A549 (cell line): Measurements from ENCODE around the gene IL10RA. TPM values are rescaled to one million over a fixed set of nuclear protein-coding genes. Genes with fewer than 3 reads are reported as not detected.

Source experiments
- ATAC-seq, 2 experiments: fragments of 200-7000 bp in 1 of 2; fragments of >200 bp in 1 of 2; cut with Nextera tagmentation in 1 of 2; cut with Tn5 transposase in 1 of 2; 3 replicates each; pipeline versions ENCODE4 v1.8.0 to v1.9.1; 2018 to 2020; ENCODE audit warnings: mild to moderate bottlenecking in 1 of 2, moderate library complexity in 1 of 2
- CTCF ChIA-PET: fragments of 300-600 bp; sonication (Branson Sonifier 250); formaldehyde crosslinking; extraction: SDS; loops from one replicate; lab custom pipeline; 2021; ENCODE audit warnings: antibody characterized with exemption, inconsistent platforms; lab: Yijun Ruan, JAX
- POLR2A ChIA-PET: fragments of 350-600 bp; formaldehyde crosslinking; extraction: SDS; loops from one replicate; lab custom pipeline; 2021; ENCODE audit warnings: antibody characterized with exemption, inconsistent platforms; lab: Yijun Ruan, JAX
- DNase-seq, 2 experiments: peaks; one replicate each; pipeline versions ENCODE4 v3.0.0 to v3.0.0-alpha.2; 2011 to 2016; ENCODE audit warnings: low read depth in 1 of 2, low spot score in 1 of 2
- FAIRE-seq: peaks from 2 replicates; lab custom pipeline; 2011; peaks lifted over from hg19 to GRCh38; lab: Jason Lieb, UNC
- H3K27ac ChIP-seq, 2 experiments: fragments of >200 bp; sonication (Bioruptor Twin); formaldehyde crosslinking; 3 replicates each; pipeline ENCODE4 v1.5.1; 2016 to 2017
- H3K4me1 ChIP-seq: fragments of >200 bp; sonication (Bioruptor Twin); formaldehyde crosslinking; 3 replicates; pipeline ENCODE4 v1.6.1; 2016
- H3K4me2 ChIP-seq: fragments of >200 bp; sonication (Bioruptor Twin); formaldehyde crosslinking; 3 replicates; pipeline ENCODE4 v1.6.1; 2016
- H3K4me3 ChIP-seq: fragments of >200 bp; sonication (Bioruptor Twin); formaldehyde crosslinking; 3 replicates; pipeline ENCODE4 v1.5.1; 2016
- H3K9me3 ChIP-seq: fragments of >200 bp; sonication (Bioruptor Twin); formaldehyde crosslinking; 3 replicates; pipeline ENCODE4 v1.6.1; 2016
- BCL3 ChIP-seq: fragments of >200 bp; sonication (Bioruptor Twin); formaldehyde crosslinking; IDR thresholded peaks from 3 replicates; pipeline ENCODE4 v1.6.1; 2016
- BHLHE40 ChIP-seq: IDR thresholded peaks from 2 replicates; pipeline ENCODE4 v1.6.1; 2012; ENCODE audit warnings: low read depth, low read length, inconsistent platforms
- CHD2 ChIP-seq: fragments of 150-350 bp; IDR thresholded peaks from 2 replicates; pipeline ENCODE4 v1.6.1; 2014; ENCODE audit warnings: low read length; ENCODE audit not compliant: partially characterized antibody
- CTCF ChIP-seq: fragments of >200 bp; sonication (Bioruptor Twin); formaldehyde crosslinking; IDR thresholded peaks from 3 replicates; pipeline ENCODE4 v1.5.1; 2016
- EHF ChIP-seq: fragments of 250-450 bp; sonication (Bioruptor Pico); IDR thresholded peaks from 2 replicates; pipeline ENCODE4 v1.5.0; 2020; ENCODE audit warnings: mild to moderate bottlenecking
- EP300 ChIP-seq, 2 experiments: fragments of >200 bp; sonication (Bioruptor Twin); formaldehyde crosslinking; IDR thresholded peaks; 2 replicates in 1 of 2; 3 replicates in 1 of 2; pipeline ENCODE4 v1.6.1; 2016 to 2017
- ESRRA ChIP-seq: fragments of 150-350 bp; IDR thresholded peaks from 2 replicates; pipeline ENCODE4 v1.6.1; 2014; ENCODE audit warnings: mild to moderate bottlenecking, low read length, borderline replicate concordance
- FOSB ChIP-seq: fragments of 250-450 bp; sonication (Bioruptor Pico); IDR thresholded peaks from 2 replicates; pipeline ENCODE4 v1.5.0; 2020; ENCODE audit warnings: mild to moderate bottlenecking, moderate library complexity
- FOSL2 ChIP-seq, 2 experiments: fragments of 450-650 bp in 1 of 2; fragments of >200 bp in 1 of 2; sonication (Bioruptor Twin) in 1 of 2; formaldehyde crosslinking; IDR thresholded peaks; 2 replicates each; pipeline versions ENCODE4 v1.5.0 to v1.6.1; 2016 to 2020; ENCODE audit warnings: mild to moderate bottlenecking in 1 of 2, moderate library complexity in 1 of 2
- FOXS1 ChIP-seq: fragments of 250-450 bp; sonication (Bioruptor Pico); IDR thresholded peaks from 2 replicates; pipeline ENCODE4 v1.5.0; 2020; ENCODE audit warnings: mild to moderate bottlenecking, moderate library complexity
- GATA3 ChIP-seq: IDR thresholded peaks from 2 replicates; pipeline ENCODE4 v1.6.1; 2012; ENCODE audit warnings: borderline replicate concordance
- HDAC2 ChIP-seq: fragments of 200-600 bp; sonication (generic); IDR thresholded peaks from 2 replicates; pipeline ENCODE4 v1.6.1; 2016
- HES2 ChIP-seq: fragments of >200 bp; sonication (Bioruptor Twin); formaldehyde crosslinking; IDR thresholded peaks from 2 replicates; pipeline ENCODE4 v1.6.1; 2016
- HEYL ChIP-seq: fragments of 250-450 bp; sonication (Bioruptor Pico); IDR thresholded peaks from 2 replicates; pipeline ENCODE4 v1.8.0; 2021; ENCODE audit warnings: mild to moderate bottlenecking, moderate library complexity
- HOXA7 ChIP-seq: fragments of 250-450 bp; sonication (Bioruptor Pico); IDR thresholded peaks from 2 replicates; pipeline ENCODE4 v1.5.0; 2020; ENCODE audit warnings: mild to moderate bottlenecking, moderate library complexity
- HOXB13 ChIP-seq: fragments of 250-450 bp; sonication (Bioruptor Pico); IDR thresholded peaks from 2 replicates; pipeline ENCODE4 v1.5.0; 2020; ENCODE audit warnings: low read depth, mild to moderate bottlenecking, moderate library complexity
- KDM1A ChIP-seq: fragments of 200-600 bp; sonication (generic); IDR thresholded peaks from 2 replicates; pipeline ENCODE4 v1.6.1; 2016; ENCODE audit warnings: low read depth, mild to moderate bottlenecking
- MAX ChIP-seq: IDR thresholded peaks from 2 replicates; pipeline ENCODE4 v1.6.1; 2012
- MYC ChIP-seq: IDR thresholded peaks from 2 replicates; pipeline ENCODE4 v1.6.1; 2012; ENCODE audit warnings: mild to moderate bottlenecking, inconsistent platforms, low read length, improper control_type of control experiment, borderline replicate concordance
- NFE2L2 ChIP-seq: fragments of 150-350 bp; conservative IDR thresholded peaks from 2 replicates; pipeline ENCODE4 v1.6.1; 2014; ENCODE audit warnings: low read length
- PHF8 ChIP-seq: fragments of 200-600 bp; sonication (generic); IDR thresholded peaks from 2 replicates; pipeline ENCODE4 v1.6.1; 2016; ENCODE audit warnings: low read depth, mild to moderate bottlenecking, antibody characterized with exemption, moderate library complexity, borderline replicate concordance
- POLR2A ChIP-seq: IDR thresholded peaks from 2 replicates; pipeline ENCODE4 v1.6.1; 2012; ENCODE audit warnings: mild to moderate bottlenecking, low read length
- RAD21 ChIP-seq, 2 experiments: fragments of >200 bp in 1 of 2; sonication (Bioruptor Twin) in 1 of 2; formaldehyde crosslinking in 1 of 2; IDR thresholded peaks in 1 of 2; conservative IDR thresholded peaks in 1 of 2; 2 replicates in 1 of 2; 3 replicates in 1 of 2; pipeline ENCODE4 v1.6.1; 2012 to 2018; ENCODE audit warnings: inconsistent platforms in 1 of 2
- RCOR1 ChIP-seq: fragments of 150-350 bp; IDR thresholded peaks from 2 replicates; pipeline ENCODE4 v1.6.1; 2014; ENCODE audit warnings: antibody characterized with exemption, low read length, low read depth
- REST ChIP-seq: fragments of 200-600 bp; sonication (generic); IDR thresholded peaks from 2 replicates; pipeline ENCODE4 v1.6.1; 2016; ENCODE audit warnings: antibody characterized with exemption, mild to moderate bottlenecking, moderate library complexity
- RNF2 ChIP-seq: fragments of 200-600 bp; sonication (generic); IDR thresholded peaks from 2 replicates; pipeline ENCODE4 v1.6.1; 2016; ENCODE audit warnings: low read depth, mild to moderate bottlenecking, antibody characterized with exemption, moderate library complexity, borderline replicate concordance
- SREBF2 ChIP-seq: fragments of 450-650 bp; IDR thresholded peaks from 2 replicates; pipeline ENCODE4 v1.6.1; 2014; ENCODE audit warnings: mild to moderate bottlenecking, moderate library complexity
- TFCP2L1 ChIP-seq: fragments of 250-450 bp; sonication (Bioruptor Pico); IDR thresholded peaks from 2 replicates; pipeline ENCODE4 v1.5.0; 2021; ENCODE audit warnings: mild to moderate bottlenecking
- USF2 ChIP-seq: fragments of 450-650 bp; IDR thresholded peaks from 2 replicates; pipeline ENCODE4 v1.6.1; 2014; ENCODE audit warnings: antibody characterized with exemption
- ZNF302 ChIP-seq: fragments of 250-450 bp; sonication (Bioruptor Pico); IDR thresholded peaks from 2 replicates; pipeline ENCODE4 v1.9.0; 2021; ENCODE audit warnings: inconsistent platforms, mild to moderate bottlenecking, moderate library complexity
- WGBS: methylation state at CpG from one replicate; pipeline ENCODE4 v1.1.6; 2017; ENCODE audit errors: missing lambda C conversion rate; 5-methylcytosine and 5-hydroxymethylcytosine counted together
- polyA plus RNA-seq, 4 experiments: library from polyadenylated mRNA; depleted of rRNA in 3 of 4; stranded (reverse); fragments of >200 nt; fragmentation: RNase III in 1 of 4; extraction: RNeasy Plus Mini Kit Qiagen cat#74134 plus additional on column Dnase treatment in 1 of 4; gene quantifications; 2 replicates in 3 of 4; 3 replicates in 1 of 4; pipeline ENCODE4 v1.2.3, GENCODE V29; 2011 to 2017

Gene IL10RA
- polyA plus RNA-seq, 2 of the 4 experiments (the other 2 are of a cell fraction), result 0.03 to 0.17 TPM

GRCh38 chr11:118002541-118003423 is 16.6 kb downstream of the IL10RA start:
- ATAC-seq (no peak), DNase-seq (no peak), FAIRE-seq (no peak)
- Histone ChIP-seq H3K4me1 (no peaks in the 10 kb centered on the region), H3K27ac (no peak overlapping the region), H3K9me3 (no peaks in the 10 kb centered on the region), H3K4me3 (no peak overlapping the region), H3K4me2 (no peak overlapping the region)
- ChIA-PET POLR2A (no interaction called here), CTCF (interaction anchor here (1.4 kb wide), 1 partner anchor 194 kb away, joined by 3 read pairs; no protein-coding TSS in a partner anchor)
- no peak for TF ChIP-seq POLR2A
- no peak for TF ChIP-seq PHF8
- no peak for TF ChIP-seq FOSL2 (IDR thresholded peaks at IDR 0.05)
- no peak for TF ChIP-seq FOSL2 (CRISPR knock-in tag; IDR thresholded peaks at IDR 0.05)
- no peak for TF ChIP-seq HOXA7 (CRISPR knock-in tag)
- TF ChIP-seq KDM1A, result no peak
- no peak for TF ChIP-seq HOXB13 (CRISPR knock-in tag)
- no peak for TF ChIP-seq NFE2L2
- no peak for TF ChIP-seq HES2
- TF ChIP-seq REST, result no peak
- no peak for TF ChIP-seq RAD21 (conservative IDR thresholded peaks at IDR 0.05 in 1 of 2, IDR thresholded peaks at IDR 0.05 in 1 of 2)
- TF ChIP-seq HDAC2, result no peak
- no peak for TF ChIP-seq BCL3
- no peak for TF ChIP-seq RNF2
- TF ChIP-seq GATA3, result no peak
- no peak for TF ChIP-seq TFCP2L1 (CRISPR knock-in tag)
- no peak for TF ChIP-seq EHF
- TF ChIP-seq BHLHE40, result no peak
- no peak for TF ChIP-seq FOXS1 (CRISPR knock-in tag)
- TF ChIP-seq EP300 (IDR thresholded peaks at IDR 0.05), result no peak
- WGBS, result 74% methylated on average over 7 of the region's 7 CpGs

- WGBS, result 40% methylated on average over 4 of the region's 4 CpGs
- DNase-seq (no peak), FAIRE-seq (no peak), ATAC-seq (no peak)
- H3K9me3 ChIP-seq, result no peaks in the 10 kb centered on the region
- no peaks in the 10 kb centered on the region for H3K4me1 ChIP-seq
- no peak overlapping the region for H3K27ac ChIP-seq
- ChIA-PET CTCF (interaction anchor here (0.6 to 1.4 kb wide), 2 partner anchors 113 to 194 kb away, joined by 3 read pairs; no protein-coding TSS in a partner anchor), POLR2A (no interaction called here)
- no peak overlapping the region for H3K4me3 ChIP-seq
- no peak overlapping the region for H3K4me2 ChIP-seq
- TF ChIP-seq ZNF302 (CRISPR knock-in tag), result no peak
- no peak for TF ChIP-seq FOSB
- no peak for TF ChIP-seq MAX
- TF ChIP-seq ESRRA, result no peak
- no peak for TF ChIP-seq BHLHE40
- TF ChIP-seq HOXB13 (CRISPR knock-in tag), result no peak
- no peak for TF ChIP-seq SREBF2
- TF ChIP-seq HEYL (CRISPR knock-in tag), result no peak
- TF ChIP-seq RAD21 (conservative IDR thresholded peaks at IDR 0.05 in 1 of 2, IDR thresholded peaks at IDR 0.05 in 1 of 2), result no peak
- TF ChIP-seq GATA3, result no peak
- TF ChIP-seq CTCF, result no peak
- TF ChIP-seq RCOR1, result no peak
- TF ChIP-seq CHD2, result no peak
- no peak for TF ChIP-seq MYC
- TF ChIP-seq USF2, result no peak
These were observed 17.3 kb downstream of the IL10RA start for GRCh38 chr11:118003456-118003855.
